CD4-positive, alpha-beta T cell (primary cell): ENCODE measurements around the gene MFSD6. TPM values are rescaled to one million over a fixed set of nuclear protein-coding genes. Genes with fewer than 3 reads are reported as not detected.
"Not testable (repeated sequence)": the region's sequence is repeated elsewhere in the genome, so short reads cannot be mapped to it uniquely, and the experiment has no call there.

Experiments used
- ATAC-seq: fragments of 200-7000 bp; cut with Tn5 transposase; one replicate; pipeline ENCODE4 v1.10.0; 2022; ENCODE audit warnings: mild to moderate bottlenecking; ENCODE audit not compliant: poor library complexity
- CTCF ChIA-PET: fragments of 350-600 bp; sonication (Branson Sonifier 250); formaldehyde crosslinking; loops from one replicate; lab custom pipeline; 2021; ENCODE audit warnings: antibody characterized with exemption, inconsistent platforms; lab: Charles Lee
- POLR2A ChIA-PET: fragments of 350-600 bp; sonication (Branson Sonifier 250); formaldehyde crosslinking; loops from one replicate; lab custom pipeline; 2021; ENCODE audit warnings: antibody characterized with exemption, inconsistent platforms; lab: Charles Lee
- DNase-seq, 14 experiments: peaks; one replicate each; pipeline ENCODE4 v3.0.0-alpha.2; 2013 to 2020; ENCODE audit warnings: mixed read lengths in 2 of 14
- H3K27ac ChIP-seq, 2 donors: one replicate each; pipeline versions ENCODE4 v1.5.1 to v1.7.0; 2013; ENCODE audit warnings: low read length in 2 of 2, low read depth in 1 of 2, mild to moderate bottlenecking in 1 of 2
- H3K27me3 ChIP-seq, 2 experiments: 1 replicate in 1 of 2; 2 replicates in 1 of 2; pipeline versions ENCODE4 v1.6.1 to v1.7.0; 2013; ENCODE audit warnings: low read length in 2 of 2, control low read depth in 1 of 2, mild to moderate bottlenecking in 1 of 2, moderate library complexity in 1 of 2; ENCODE audit not compliant: insufficient read depth in 2 of 2, control insufficient read depth in 1 of 2
- H3K36me3 ChIP-seq: one replicate; pipeline ENCODE4 v1.6.1; 2013; ENCODE audit warnings: low read length, control low read depth; ENCODE audit not compliant: insufficient read depth
- H3K4me1 ChIP-seq: one replicate; pipeline ENCODE4 v1.6.1; 2013; ENCODE audit warnings: low read length, control low read depth; ENCODE audit not compliant: insufficient read depth
- H3K4me3 ChIP-seq: one replicate; pipeline ENCODE4 v1.5.1; 2013; ENCODE audit warnings: mild to moderate bottlenecking, low read length, moderate library complexity
- H3K9me3 ChIP-seq, 2 experiments: 1 replicate in 1 of 2; 2 replicates in 1 of 2; pipeline versions ENCODE4 v1.6.1 to v1.7.0; 2013; ENCODE audit warnings: low read length in 2 of 2, mild to moderate bottlenecking in 2 of 2, control low read depth in 1 of 2, moderate library complexity in 1 of 2; ENCODE audit not compliant: control insufficient read depth in 1 of 2, insufficient read depth in 1 of 2
- H3K27ac Mint-ChIP-seq: one replicate; pipeline ENCODE4 v1.8.0; 2020; ENCODE audit warnings: mixed read lengths
- H3K27me3 Mint-ChIP-seq: one replicate; pipeline ENCODE4 v1.8.0; 2021; ENCODE audit warnings: mixed read lengths
- H3K36me3 Mint-ChIP-seq: one replicate; pipeline ENCODE4 v1.8.0; 2021; ENCODE audit warnings: low read depth, mixed read lengths
- H3K4me1 Mint-ChIP-seq: one replicate; pipeline ENCODE4 v1.8.0; 2021; ENCODE audit warnings: low read depth, mixed read lengths
- H3K4me3 Mint-ChIP-seq: one replicate; pipeline ENCODE4 v1.8.0; 2020; ENCODE audit warnings: mild to moderate bottlenecking, mixed read lengths
- H3K9me3 Mint-ChIP-seq: one replicate; pipeline ENCODE4 v1.8.0; 2020; ENCODE audit warnings: mixed read lengths
- CTCF ChIP-seq: fragments of 200-600 bp; IDR thresholded peaks from one replicate; pipeline ENCODE4 v1.8.0; 2022; ENCODE audit warnings: antibody characterized with exemption, mild to moderate bottlenecking
- intact Hi-C, 2 experiments: fragments of 100-400 bp; cut with DNase I in 1 of 2; cut with micrococcal nuclease in 1 of 2; formaldehyde crosslinking; loops; one replicate each; pipeline versions ENCODE4 v1.15.1 to v1.9.0; 2023 to 2025; cut with DNase I, micrococcal nuclease
- total RNA-seq, 174 experiments: library from RNA in 2 of 174; stranded (reverse) in 2 of 174; gene quantifications; one replicate each; pipeline ENCODE4 v1.2.3 and lab custom pipeline; 2021 to 2026

Gene MFSD6
- total RNA-seq, 2 experiments from 2014 or later: 41.2 to 47.8 TPM

GRCh38 chr2:190490502-190490901 lies 82.3 kb downstream of the MFSD6 start:
- Mint-ChIP-seq H3K4me1 (peaks cover 66% of the 10 kb centered on the region), H3K27me3 (no peaks in the 10 kb centered on the region), H3K4me3 (no peak overlapping the region), H3K36me3 (peaks cover 97% of the 10 kb centered on the region), H3K27ac (no peak overlapping the region), H3K9me3 (peaks cover 13% of the 10 kb centered on the region)
- no peak for DNase-seq
- no peaks in the 10 kb centered on the region for H3K27me3 ChIP-seq
- no peak overlapping the region for H3K4me3 ChIP-seq
- ATAC-seq: no peak
- peaks cover 0 to 5% of the 10 kb centered on the region in 2 experiments for H3K9me3 ChIP-seq
- intact Hi-C loops: no loop called here
- H3K4me1 ChIP-seq: peaks cover 4% of the 10 kb centered on the region
- peaks cover 37% of the 10 kb centered on the region for H3K36me3 ChIP-seq
- TF ChIP-seq CTCF: no peak
- H3K27ac ChIP-seq: no peak overlapping the region
- ChIA-PET CTCF (no interaction called here), POLR2A (interaction anchor here (0.9 to 1.3 kb wide), 2 partner anchors 10 to 43 kb away, joined by 3 to 4 read pairs; no protein-coding TSS in a partner anchor)

GRCh38 chr2:190493095-190493494 lies 84.9 kb downstream of the MFSD6 start:
- Histone ChIP-seq H3K27me3 (no peaks in the 10 kb centered on the region), H3K4me1 (peaks cover 4% of the 10 kb centered on the region), H3K36me3 (peaks cover 55% of the 10 kb centered on the region), H3K9me3 (peaks cover 0 to 5% of the 10 kb centered on the region in 2 experiments), H3K4me3 (no peak overlapping the region), H3K27ac (no peak overlapping the region)
- Mint-ChIP-seq H3K4me1 (peaks cover 58% of the 10 kb centered on the region), H3K4me3 (no peak overlapping the region), H3K27me3 (no peaks in the 10 kb centered on the region), H3K27ac (peak overlapping the region; percentile 66), H3K36me3 (peaks cover 97% of the 10 kb centered on the region), H3K9me3 (peaks cover 13% of the 10 kb centered on the region)
- no peak for TF ChIP-seq CTCF
- no peak for DNase-seq
- intact Hi-C loops: no loop called here
- POLR2A ChIA-PET: interaction anchor here (0.8 kb wide), 1 partner anchor 77 kb away, joined by 3 read pairs; no protein-coding TSS in a partner anchor
- CTCF ChIA-PET: no interaction called here
- ATAC-seq: no peak

- DNase-seq, H3K4me3 ChIP-seq, H3K27ac ChIP-seq, H3K27me3 ChIP-seq, H3K4me1 ChIP-seq, H3K27me3 Mint-ChIP-seq, CTCF ChIA-PET, intact Hi-C loops, H3K9me3 ChIP-seq, H3K4me3 Mint-ChIP-seq, ATAC-seq: not testable (repeated sequence)
- peaks cover 51% of the 10 kb centered on the region for H3K36me3 ChIP-seq
- peaks cover 13% of the 10 kb centered on the region for H3K9me3 Mint-ChIP-seq
- POLR2A ChIA-PET: interaction anchor here (0.5 to 1.3 kb wide), 2 partner anchors 12 to 40 kb away, joined by 3 to 5 read pairs; partner anchors contain the start of gene NEMP2
- peaks cover 96% of the 10 kb centered on the region for H3K36me3 Mint-ChIP-seq
- peak overlapping the region; percentile 66 for H3K27ac Mint-ChIP-seq
- peaks cover 43% of the 10 kb centered on the region for H3K4me1 Mint-ChIP-seq
Measured at GRCh38 chr2:190494600-190495227, 86.6 kb downstream of the MFSD6 start.
